GM13976 (cell line): ENCODE results near the gene ZNF846.
"Not testable (repeated sequence)": the region's sequence is repeated elsewhere in the genome, so short reads cannot be mapped to it uniquely, and the experiment has no call there.

Experiments
- DNase-seq: peaks from one replicate; pipeline ENCODE4 v3.0.0; 2012; ENCODE audit warnings: low spot score
- in situ Hi-C: fragments of 300-500 bp; cut with MboI; formaldehyde crosslinking; loops from one replicate; pipeline ENCODE4 v1.12.0; 2022; ENCODE audit warnings: low sequenced_read_pairs, mixed read lengths, inconsistent platforms; ENCODE audit not compliant: unreplicated experiment
- TF ChIP-seq, protein P1 (sequence below): IDR thresholded peaks from 2 replicates; pipeline ENCODE4 v1.5.1; 2012; ENCODE audit warnings: borderline replicate concordance, mild to moderate bottlenecking; ENCODE audit not compliant: insufficient read depth; ENCODE audit errors: extremely low read depth, missing control alignments, control extremely low read depth

The ZNF846 gene

DNA sequence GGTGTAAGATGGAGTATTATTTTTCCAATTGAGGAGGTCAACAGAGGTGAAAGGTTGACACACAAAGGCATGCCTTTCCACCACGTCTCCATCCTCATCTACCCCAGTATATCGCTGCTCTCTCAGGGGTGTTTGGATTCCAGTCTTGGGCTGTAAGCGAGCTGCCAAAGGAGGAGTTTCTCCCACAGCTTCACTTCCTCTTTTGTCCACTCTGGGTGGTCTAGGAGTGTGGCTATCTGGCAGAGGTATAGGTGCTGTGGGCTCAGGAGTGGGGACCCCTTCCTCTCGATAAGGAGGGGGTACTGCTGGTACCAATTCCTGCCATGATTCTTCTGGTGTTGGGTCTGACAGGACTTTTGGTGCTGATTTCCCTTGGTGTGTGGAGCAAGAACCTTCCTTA, 39.4 kb downstream of the ZNF846 start:
- TF ChIP-seq, protein P1, sequence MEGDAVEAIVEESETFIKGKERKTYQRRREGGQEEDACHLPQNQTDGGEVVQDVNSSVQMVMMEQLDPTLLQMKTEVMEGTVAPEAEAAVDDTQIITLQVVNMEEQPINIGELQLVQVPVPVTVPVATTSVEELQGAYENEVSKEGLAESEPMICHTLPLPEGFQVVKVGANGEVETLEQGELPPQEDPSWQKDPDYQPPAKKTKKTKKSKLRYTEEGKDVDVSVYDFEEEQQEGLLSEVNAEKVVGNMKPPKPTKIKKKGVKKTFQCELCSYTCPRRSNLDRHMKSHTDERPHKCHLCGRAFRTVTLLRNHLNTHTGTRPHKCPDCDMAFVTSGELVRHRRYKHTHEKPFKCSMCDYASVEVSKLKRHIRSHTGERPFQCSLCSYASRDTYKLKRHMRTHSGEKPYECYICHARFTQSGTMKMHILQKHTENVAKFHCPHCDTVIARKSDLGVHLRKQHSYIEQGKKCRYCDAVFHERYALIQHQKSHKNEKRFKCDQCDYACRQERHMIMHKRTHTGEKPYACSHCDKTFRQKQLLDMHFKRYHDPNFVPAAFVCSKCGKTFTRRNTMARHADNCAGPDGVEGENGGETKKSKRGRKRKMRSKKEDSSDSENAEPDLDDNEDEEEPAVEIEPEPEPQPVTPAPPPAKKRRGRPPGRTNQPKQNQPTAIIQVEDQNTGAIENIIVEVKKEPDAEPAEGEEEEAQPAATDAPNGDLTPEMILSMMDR = no peak
- in situ Hi-C loops = no loop called here
- DNase-seq = no peak

DNA sequence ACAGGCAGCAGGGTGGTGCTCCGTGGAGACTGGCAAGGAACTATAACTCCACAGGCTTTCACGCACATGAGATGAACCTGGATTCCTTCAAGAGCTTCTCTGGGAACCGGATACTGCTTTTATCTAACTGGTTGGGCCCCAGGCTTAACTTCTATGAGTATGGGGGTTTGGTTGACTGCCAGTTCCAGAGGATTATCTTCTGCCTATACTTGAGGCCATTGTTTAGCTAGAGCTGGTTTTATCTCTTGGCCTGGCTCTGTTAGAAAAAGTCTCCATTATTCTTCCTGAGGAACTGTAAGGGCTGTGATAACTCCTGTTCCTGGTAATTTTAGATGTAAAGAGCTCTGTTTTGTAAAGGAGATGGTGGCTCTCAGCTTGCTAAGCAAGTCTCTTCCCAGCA, 40.9 kb downstream of the ZNF846 start:
- no peak for DNase-seq
- TF ChIP-seq, protein P1 = no peak
- in situ Hi-C loops = no loop called here

DNA sequence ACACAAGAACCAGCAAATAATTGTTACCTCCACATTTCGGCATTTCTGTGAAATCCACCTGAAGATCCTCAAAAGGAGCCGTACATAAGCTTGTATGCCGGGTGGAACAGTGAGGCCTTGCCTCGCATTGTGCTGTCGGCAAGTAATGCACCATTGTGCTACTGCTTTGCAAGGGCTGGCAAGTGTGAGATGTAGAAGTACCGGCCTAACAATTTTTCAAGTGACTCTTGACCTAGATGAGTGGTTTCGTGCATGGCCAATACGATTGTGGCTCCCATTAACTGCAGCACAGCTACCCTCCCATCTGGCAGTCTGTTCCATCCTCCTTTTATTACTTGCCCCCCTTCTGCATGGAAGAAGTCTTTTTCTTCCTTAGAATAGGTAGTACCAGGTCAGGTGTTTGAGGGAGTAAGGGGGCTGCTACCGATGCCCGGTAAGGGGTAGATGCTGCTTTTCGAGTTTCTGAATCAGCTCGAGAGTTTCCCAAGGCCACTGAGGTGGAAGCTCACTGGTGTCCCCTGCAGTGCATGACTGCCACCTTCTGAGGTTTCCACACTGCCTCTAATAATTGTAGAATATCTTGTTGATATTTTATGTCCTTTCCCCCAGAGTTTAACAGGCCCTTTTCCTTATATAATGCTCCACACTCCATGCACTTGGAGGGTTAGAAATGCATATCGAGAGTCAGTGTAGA, 42.9 kb downstream of the ZNF846 start:
- in situ Hi-C loops, DNase-seq: not testable (repeated sequence)

DNA sequence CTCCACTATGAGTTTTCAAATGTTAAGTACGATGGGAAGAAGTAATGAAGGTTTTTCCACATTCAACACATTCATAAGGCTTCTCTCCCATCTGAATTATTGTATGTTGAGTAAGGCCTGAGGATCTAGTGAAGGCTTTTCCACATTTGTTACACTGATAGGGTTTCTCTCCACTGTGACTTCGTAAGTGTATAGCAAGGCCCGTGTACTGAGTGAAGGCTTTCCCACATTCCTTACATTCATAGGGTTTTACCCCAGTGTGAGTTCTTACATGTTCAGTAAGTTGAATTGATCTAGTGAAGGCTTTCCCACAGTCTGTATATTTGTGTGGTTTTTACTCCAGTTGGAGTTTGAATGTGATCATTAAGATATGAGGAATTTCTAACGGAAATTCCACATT, 44.4 kb downstream of the ZNF846 start:
- TF ChIP-seq, protein P1 = no peak
- in situ Hi-C loops = no loop called here
- DNase-seq = no peak

DNA sequence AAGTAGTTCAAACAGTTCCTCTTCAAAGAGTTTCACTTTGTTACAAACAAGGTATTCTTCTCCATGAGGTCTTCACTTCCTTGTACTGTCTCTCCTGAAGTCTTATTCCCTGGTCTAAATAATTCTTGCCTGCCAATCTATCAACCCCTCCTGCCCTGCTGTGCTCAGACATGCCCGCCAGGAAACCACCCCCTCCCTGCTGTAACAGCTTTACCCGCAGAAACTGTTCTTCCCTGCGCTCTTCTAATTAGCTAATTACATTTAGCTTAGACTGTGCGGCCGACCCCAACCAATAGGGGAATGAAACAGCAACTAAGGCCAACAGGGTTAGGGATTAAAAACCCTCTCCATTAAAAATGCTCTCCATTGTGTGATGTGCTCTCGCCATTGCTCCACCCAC, 46.7 kb downstream of the ZNF846 start:
- no peak for DNase-seq
- TF ChIP-seq, protein P1 = no peak
- in situ Hi-C loops = no loop called here

DNA sequence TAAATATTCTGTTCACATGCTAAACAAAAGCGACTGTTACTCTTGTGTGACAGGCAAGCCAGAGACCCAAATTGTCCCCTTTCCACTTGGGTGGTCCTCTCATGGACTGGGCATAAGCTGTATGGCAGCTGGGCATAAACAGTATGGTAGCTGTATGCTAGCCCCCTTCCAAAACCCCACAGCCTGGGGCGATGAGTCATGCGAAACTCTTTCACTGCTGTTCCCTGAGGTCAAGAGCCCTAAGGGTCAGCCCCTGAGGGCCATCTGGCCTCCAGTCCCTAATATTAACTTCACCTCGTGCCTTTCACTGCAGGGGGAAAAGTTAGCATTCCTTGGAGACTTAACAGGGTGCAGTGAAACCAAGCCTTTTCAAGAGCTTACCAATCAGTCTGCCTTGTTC, 48.0 kb downstream of the ZNF846 start:
- TF ChIP-seq, protein P1 = no peak
- no peak for DNase-seq
- in situ Hi-C loops = no loop called here

DNA sequence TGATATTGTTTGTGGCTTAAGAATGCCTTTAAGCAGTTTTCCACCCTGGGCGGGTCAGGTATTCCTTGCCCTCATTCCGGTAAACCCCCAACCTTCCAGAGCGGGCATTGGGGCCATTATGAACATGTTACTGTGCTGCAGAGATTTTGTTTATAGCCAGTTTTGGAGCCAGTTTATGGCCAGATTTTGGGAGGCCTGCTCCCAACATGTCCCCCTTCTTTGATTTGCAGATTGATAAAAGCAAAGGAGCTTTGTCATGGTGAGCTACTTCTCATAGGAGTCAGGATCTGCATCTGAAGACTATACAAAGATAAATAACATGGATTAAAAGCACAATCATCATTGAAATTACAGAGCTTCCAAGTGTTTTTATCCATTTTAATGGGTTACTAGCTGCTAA, 56.7 kb downstream of the ZNF846 start:
- TF ChIP-seq, protein P1 = no peak
- no peak for DNase-seq
- in situ Hi-C loops = no loop called here
